ENCODE results near the gene DMRTB1.

DNA sequence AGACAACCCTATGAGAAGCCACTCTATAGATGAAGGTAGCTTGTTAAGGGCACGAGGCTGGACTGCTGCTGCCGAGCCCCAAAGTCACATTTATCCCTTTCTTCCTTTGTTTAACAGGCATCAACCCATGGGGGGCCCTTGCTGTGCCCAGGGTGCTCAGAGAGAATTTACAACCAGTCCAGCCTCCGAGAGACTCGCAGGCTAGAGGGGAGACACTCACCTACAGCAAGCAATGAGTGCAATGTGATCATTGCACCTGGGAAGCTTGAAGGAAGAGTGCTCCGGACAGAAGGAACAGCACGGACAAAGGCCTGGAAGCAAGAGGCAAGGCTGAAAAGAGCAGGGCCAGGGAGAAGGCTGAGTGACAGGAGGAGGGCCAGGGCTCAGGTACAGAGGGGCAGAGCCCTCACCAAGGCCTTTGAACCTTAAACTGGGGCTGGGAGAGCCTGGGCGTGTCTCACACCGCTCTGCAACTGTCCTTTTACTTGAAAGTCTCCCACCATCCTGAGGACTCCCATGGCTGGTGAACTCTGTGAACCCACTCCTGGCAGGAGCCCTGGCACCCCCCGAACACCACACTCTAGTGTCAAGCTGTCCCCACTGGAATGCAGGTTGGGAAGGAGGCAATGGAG is 27.3 kb downstream of the DMRTB1 start:
- TF ChIP-seq, protein P1, sequence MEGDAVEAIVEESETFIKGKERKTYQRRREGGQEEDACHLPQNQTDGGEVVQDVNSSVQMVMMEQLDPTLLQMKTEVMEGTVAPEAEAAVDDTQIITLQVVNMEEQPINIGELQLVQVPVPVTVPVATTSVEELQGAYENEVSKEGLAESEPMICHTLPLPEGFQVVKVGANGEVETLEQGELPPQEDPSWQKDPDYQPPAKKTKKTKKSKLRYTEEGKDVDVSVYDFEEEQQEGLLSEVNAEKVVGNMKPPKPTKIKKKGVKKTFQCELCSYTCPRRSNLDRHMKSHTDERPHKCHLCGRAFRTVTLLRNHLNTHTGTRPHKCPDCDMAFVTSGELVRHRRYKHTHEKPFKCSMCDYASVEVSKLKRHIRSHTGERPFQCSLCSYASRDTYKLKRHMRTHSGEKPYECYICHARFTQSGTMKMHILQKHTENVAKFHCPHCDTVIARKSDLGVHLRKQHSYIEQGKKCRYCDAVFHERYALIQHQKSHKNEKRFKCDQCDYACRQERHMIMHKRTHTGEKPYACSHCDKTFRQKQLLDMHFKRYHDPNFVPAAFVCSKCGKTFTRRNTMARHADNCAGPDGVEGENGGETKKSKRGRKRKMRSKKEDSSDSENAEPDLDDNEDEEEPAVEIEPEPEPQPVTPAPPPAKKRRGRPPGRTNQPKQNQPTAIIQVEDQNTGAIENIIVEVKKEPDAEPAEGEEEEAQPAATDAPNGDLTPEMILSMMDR (conservative IDR thresholded peaks at IDR 0.05; ENCODE audit: low read depth, low read length): no peak
- no peak for TF ChIP-seq EZH2 (IDR thresholded peaks at IDR 0.05; ENCODE audit: borderline replicate concordance, low read depth, low read length, poor library complexity, severe bottlenecking)
